CD4-positive, alpha-beta T cell treated with Interleukin-15 for 1 hour (primary cell): ENCODE results near the gene AFTPH.

Source experiments
- DNase-seq: peaks from one replicate; pipeline ENCODE4 v3.0.0-alpha.2; 2020

Gene AFTPH

DNA sequence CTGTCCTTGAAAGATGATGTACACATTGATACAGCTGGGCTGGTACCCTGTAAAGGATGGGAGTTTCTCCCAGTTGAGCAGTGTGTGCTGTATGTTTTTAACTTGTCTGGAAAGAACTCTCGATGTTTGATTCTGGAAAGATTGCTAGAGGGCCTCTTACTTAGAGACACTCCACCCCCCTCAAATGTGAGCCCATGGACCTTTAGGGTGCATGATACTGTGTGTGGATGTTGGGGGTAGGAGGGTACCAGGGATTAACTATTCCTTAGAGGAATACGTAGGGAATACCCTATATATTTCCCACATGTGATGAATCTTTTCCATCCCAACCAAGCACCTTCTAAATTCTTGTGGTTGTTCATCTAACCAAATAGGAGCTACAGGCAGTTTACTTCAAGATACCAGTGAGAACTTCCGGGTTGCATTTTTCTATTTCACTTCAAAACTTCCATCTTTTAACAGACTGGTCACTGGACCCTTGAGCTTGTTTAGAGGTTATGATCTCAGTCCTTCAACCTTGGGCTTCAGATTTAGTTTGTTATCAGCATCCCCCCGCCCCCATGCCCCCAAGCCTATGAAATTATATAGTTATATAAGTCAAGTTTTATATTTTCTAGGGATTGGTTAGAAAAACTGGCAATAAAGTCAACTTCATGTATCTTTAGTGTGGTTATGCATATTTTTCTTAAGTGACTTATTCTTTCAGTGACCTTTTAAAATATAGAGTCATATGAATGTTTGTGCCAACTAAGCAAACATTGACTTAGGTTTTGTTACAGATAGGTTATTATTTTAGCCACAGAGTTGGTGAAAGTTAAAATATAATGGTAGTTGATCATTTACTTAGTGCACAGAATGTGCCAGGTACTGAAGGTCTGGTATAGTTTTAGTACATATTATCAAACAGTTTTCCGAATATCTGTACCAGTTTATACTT, 18.2 kb downstream of the AFTPH start:
- DNase-seq = no peak

DNA sequence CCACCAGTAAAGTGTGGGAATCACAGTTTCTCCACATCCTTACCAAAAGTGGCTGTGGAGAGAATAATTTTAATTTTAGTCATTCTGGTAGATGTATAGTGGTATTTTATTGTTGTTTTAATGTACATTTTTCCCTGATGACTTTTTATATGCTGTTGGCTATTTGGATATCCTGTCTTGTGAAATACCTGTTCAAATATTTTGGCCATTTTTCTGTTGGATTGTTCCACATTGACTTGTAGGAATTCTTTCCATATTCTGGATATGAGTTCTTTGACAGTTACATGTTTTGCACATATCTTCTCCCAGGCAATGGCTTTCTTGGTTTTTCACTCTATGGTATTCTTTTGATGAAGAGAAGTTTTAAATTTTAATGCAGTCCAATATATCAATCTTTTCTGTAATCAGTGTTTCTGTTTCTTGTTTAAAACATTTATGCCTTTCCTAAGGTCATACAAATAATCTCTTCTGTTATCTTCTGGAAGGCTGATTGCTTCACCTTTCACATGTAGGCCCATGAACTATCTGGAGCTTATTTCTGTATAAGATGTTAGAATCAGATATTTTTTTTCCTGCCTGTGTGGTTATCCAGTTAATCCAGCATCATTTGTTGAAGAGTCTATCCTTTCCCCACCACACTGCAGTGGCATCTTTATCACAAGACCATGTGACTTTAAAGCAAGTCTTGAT, 19.0 kb downstream of the AFTPH start:
- DNase-seq = no peak

DNA sequence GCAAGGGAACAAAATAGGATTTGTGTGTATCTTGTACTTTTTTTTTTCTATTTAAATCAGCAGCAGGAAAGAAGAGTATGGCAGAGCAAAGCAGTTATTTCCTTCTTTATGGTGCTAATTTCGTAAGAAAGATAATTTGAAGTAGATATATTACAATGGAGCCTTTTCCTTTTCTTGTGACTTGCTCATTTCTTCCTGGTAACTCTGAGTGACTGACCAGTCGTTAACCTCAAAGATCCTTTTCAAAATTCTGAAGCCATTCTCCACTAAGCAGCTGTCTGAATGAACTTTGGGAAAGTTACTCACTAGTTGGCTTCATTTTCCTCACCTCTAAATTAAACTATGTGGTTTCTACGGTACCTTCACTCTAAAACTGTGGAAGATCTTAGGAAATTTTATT, 24.6 kb downstream of the AFTPH start:
- no peak for DNase-seq

DNA sequence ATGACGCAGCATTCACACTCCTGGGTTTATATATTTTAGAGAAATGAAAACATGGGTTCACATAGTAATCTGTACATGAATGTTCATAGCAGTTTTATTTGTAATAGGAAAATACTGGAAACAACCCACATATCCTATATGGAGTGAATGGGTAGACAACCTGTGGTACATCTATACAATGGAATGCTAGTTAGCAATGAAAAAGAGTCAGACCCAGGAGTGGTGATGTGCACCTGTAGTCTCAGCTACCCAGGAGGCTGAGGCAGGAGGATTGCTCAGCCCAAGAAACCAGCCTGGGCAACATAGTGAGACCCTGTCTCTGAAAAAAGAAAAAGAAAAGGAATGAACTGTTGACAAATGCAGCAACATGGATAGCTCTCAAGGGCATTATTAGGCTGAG, 25.9 kb downstream of the AFTPH start:
- no peak for DNase-seq

DNA sequence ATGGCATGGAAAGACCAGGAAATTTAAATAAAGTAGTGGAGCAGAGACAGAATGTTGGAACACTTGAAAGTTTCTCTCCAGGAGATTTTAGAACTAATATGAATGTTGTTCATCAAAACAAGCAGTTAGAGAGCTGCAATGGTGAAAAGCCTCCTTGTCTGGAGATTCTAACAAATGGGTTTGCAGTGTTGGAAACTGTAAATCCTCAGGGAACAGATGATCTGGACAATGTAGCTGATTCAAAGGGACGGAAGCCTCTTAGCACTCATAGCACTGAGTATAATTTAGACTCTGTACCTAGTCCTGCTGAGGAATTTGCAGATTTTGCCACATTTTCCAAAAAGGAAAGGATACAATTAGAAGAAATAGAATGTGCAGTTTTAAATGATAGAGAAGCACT, 27.7 kb downstream of the AFTPH start:
- DNase-seq = no peak

DNA sequence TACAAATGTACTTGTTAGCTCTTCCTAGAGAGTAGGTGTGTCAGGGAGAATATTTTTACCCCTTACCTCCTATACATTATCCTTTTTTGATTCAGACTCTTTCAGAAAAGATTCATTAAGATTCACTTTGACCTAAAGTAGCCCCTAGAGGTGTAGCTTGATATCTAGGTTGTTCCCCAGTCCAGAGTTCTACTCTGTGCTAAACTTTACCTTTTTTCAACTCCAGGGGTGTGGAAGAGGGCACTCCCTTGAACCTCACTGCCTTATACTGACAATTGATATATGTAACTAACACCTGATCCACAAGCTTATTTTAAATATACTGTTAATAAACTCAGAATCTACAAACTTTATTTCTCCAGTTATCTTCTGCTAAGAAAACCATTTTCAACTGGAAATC, 30.0 kb downstream of the AFTPH start:
- no peak for DNase-seq

DNA sequence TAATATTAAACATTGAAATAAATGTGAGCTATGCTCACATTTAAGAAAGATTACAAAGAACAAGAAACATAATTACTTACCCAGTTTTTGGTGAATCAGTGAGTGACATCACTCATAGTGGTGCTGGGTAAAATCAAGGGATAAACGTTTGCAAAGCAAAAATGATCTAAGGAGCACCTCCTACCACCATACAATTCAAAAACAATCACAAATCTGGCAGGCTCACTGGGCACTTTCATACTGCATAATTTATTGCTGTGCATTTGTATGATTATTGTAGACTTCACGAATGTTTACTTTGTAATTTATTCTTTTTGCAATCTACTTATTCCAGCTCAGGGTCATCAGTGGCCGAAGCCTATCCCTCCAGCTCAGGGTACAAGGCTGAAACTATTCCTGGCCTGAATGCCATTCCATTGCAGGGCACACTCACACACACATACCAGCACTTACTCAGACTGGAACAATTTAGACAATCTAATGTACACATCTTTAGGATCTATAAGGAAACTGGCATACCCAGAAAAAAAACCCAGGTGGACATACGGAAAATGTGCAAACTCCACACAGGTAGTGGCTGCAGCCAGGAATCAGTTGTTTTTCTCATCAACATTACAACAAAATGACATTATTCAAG, 34.4 kb downstream of the AFTPH start:
- DNase-seq = no peak

DNA sequence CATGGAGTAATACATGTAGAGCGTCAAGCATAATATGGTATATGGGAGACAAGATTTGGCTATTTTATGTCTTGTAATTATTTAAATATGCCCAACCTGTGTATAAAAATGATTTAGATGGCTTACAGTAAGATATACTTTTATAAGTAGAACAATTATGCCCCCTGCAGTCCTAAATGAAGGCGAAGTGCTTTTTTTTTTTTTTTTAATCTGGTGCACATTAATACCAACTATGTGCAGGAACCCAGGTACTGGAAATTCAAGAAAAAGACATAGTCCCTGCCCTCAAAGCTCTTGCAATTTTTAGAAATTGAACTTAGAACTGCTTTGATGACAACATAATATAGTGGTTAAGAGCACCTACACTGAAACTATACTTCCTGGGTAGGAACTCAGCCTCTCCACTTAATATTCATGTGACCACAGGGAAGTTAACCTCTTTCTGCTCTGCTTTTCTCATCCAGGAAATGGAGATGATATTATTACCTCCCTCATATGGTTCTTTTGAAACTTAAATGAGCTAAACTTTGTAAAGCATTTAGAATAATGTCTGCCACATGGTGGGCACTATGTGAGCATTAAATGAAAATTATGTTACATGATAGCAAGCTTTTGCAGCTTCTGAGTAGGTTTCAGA, 38.1 kb downstream of the AFTPH start:
- DNase-seq = no peak

DNA sequence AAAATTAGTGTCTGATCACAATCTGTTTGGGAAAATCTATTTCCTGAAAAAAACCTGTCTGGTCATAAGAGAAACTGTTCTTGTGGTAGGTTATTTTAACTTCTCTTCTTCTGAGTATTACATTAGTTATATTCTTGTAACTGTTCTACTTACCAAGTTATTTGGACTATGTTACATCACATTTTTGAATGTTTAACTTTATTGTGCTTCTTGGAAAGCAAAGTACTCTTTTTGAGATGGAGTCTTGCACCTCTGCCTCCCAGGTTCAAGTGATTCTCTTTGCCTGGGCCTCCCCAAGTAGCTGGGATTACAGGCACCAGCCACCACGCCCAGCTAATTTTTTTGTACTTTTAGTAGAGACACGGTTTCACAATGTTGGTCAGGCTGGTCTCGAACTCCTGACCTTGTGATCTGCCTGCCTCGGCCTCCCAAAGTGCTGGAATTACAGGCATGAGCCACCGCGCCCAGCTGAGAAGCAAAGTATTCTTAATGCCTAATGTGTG, 39.4 kb downstream of the AFTPH start:
- no peak for DNase-seq

DNA sequence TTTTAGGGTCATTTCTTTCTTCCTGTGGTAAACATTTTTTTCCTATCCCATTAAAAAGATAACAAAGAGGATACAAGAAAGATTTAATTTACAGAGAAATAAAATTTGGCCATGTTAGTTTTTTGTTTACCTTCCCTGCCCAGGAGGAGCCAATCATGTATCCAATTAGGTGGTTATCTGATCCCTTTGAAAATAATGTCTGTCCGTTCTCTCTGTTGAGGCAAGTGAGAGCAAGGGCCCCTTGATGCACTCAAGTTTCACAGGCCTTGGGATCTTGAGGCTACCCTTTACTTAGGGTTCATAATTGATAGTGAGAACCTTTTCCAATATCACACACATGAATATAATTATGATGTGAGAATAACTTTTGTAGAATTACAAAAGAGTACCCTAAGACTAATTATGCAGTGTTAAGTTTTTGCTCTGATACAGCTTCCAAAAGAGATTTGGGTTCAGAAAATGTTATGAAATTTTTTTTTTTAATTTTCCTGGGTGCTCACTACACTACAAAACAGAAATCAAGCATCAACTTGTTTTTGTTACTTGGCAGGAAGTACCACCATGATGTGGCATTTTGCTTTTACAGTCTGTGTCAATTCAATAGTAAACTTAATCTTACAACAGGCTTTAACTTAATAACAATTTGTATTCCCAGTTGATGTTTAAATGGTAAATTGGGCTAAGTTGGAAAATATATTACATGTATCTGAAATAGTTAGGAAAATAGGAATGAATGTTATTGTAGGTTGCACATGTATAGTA, 42.0 kb downstream of the AFTPH start:
- no peak for DNase-seq

DNA sequence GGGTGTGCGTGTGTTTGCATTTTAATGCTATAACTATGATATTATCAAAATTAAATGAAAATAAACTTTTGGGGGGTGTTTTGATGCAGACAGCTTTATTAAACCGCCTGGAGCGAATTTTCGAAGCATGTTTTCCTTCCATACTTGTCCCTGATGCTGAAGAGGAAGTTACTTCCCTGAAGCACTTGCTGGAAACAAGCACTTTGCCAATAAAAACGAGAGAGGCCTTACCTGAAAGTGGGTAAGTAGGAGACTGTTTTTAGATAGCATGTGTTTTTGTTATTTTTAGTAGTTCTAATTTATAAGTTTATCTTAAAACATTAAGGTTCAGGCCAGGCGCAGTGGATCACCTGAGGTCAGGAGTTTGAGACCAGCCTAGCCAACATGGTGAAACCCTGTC, 43.3 kb downstream of the AFTPH start:
- no peak for DNase-seq

DNA sequence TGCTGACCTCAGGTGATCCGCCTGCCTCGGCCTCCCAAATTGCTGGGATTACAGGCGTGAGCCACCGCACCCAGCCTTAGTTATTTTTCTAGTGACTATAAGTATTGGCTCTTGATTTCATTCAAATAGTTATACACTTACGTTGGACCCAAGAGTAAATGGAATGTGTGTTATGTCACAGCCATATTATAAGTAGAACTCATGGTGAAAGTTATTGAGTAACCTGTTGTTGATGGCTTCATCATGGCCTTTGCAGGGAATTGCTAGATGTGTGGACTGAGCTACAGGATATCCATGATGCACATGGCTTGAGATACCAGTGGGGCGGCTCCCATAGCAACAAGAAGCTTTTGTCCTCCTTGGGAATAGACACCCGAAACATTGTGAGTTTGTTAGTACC, 44.7 kb downstream of the AFTPH start:
- DNase-seq = no peak

DNA sequence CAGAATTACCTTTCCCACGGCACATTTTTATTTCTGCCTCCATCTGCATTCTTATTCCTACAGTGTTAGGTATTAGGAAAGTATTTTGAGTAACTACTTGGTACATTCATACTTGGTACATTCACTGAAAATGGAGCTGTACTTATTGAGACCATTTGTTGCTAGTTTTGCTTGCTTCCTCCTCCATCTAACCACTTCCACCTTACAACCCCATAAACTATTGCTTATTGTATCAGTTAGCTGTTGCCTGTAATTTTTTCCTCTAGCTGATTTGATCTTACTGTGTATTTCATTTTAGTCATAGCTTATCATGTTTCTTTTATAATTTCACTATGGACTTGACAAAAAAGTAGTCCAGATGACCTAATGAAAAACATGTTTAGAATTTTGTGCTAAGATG, 50.7 kb downstream of the AFTPH start:
- no peak for DNase-seq

DNA sequence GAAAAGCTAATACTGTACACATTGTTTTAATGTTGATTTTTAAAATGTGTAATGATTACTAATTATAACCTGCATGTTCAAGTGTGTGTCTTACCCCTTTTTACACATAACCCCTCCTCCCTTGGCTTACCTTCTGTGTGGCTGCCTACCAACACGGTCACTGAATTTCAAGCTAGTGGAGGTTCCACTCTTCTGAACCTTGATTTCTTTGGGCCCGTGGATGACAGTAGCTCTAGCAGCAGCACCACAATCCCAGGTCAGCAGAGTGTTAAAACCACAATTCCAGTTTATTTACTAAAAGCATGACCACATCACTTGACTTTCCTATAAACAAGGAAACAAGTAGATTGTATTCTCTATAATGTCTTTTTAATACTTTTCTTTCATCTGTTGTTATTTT, 56.9 kb downstream of the AFTPH start:
- DNase-seq = no peak

DNA sequence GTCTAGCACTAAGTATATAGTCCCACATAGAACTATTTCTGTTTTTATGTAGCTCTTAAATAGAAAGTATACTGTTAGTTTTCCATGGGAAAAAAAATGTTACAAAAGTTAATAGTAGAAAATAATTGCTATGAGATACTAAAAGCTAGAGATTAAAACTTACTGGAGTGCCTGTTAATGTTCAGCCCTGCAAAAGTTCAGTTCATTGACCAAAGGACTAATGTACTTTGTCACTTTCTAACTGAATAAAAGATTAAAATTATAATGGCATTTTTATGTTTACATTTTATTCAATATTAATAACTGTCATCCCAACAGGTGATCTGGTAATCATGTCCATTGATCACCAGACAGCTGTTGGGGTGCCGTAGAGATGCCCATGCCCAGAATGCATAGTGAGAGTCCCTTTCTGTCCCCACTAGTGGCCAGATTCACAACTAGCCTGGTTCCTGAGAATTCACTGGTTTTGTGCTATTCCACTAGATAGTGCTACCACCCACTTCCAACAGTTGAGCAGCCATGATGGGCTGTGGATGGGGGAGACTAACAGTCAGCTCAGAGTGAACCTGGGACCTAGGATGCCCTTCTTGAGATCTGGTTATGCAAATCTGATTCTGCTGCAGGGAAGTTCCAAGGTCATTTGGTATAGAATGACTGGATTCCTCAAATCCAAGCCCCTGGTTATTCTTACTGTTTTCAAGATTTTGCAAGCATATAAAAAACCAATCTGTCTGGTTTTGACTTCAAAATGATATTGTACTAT, 57.8 kb downstream of the AFTPH start:
- no peak for DNase-seq

DNA sequence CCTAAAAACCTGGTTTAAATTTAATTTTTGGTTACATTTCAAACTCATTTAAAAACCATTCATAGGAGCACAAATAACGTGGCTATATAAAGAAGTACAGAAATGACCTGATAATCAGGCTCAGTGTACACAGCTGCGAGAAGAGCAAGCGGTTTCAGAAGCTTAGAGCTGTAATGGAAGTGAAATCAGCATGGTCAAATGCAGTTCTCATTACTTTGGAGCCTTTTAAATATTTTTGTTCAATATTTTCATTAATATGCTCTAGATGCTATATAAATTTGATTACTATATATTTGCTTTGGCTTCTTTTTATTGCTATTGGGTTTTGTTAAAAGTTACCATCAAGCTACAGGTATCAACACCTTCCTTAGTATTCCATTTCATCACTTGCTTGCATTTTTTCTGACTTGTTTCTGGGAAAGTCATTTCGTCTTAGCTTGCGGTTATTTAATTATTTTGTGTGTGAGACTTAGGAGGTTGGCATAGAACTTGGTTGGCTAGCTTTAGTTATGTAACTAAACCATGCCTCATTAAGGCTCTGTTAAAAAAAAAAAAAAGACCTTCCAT, 58.7 kb downstream of the AFTPH start:
- DNase-seq = no peak

DNA sequence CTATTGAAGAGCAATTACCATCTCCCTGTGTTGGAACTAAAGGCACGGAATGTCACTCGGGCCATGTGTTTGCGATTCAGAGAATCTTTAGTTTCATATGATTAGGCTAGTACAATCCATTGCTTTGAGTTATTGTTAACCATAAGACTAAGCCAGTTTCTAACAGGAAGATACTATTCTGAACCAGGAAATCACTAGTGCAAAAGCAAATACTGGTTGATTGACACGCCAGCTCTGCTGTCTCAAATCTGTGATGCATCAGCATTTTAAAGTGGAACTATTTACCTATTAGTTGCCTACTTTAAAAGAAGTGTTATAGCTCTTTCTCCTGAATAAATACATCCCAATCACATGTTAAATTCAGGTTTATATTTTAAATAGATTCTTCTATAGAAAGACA, 61.9 kb downstream of the AFTPH start:
- no peak for DNase-seq

DNA sequence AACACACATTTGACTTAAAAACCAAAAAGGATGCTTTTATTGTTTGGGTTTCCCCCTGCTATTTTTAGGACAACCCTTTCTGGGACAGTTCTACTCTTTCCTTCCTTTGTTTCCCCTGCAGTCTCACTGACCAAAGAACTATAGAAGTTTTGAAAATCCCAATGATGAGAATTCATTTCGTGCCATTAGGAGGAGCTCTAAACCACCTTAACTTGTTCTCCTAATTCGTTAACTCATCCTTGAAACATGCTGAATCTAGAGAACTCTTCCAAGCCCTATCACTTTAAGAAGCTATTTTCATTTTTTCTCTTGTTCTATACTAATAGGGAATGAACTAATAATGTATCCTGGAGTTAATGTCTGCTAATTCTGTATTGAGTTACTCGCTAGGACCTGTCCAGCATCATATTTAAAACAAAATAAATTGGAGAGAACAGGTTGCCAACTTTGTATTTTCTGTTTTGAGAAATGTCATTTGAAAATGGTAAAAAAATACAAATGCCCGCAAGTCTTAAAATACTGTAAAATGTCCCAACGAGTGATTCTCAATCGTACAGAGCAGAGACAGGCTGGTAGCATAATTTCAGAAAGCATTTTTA, 62.9 kb downstream of the AFTPH start:
- DNase-seq = no peak

DNA sequence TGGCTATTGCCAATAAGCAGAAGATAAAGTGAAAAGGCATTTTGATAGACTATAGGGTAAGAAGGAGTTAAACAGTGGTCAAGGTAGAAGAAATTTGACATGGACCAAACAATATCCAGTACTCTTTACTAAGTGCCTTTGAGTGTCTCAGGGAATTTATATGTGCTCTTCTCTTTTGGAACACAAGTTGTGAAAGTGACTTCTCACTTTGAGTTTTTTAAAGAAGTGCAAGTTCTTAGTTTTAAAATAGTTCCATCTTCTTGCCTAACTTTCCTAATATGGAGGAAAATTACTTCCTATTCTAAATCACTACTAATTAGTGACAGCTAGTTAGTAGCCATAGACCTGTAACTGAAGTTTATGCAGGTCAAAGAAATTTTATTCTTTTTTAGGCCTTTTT, 63.4 kb downstream of the AFTPH start:
- DNase-seq = no peak

DNA sequence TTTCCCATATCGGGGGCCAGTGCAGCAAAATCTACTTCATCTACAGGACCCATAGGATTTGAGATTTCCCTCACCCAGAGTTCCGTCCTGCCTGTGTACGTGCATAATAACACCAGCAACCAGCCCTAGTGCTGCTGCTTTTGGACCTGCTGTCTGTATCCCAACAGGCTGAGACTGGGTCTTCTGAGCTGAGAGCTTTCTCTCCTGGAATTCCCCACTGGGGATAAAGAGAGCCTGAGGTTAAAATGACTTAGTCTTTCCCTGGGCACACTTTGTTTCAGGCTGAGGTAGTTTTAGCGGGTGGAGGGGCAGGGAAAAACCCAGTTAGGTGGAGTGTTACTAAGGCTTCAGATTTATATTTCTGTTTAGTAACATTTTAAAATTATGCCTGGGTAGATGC, 67.1 kb downstream of the AFTPH start:
- no peak for DNase-seq
